Epithelial cell of esophagus (primary cell): ENCODE data around the gene KSR1.
"Not testable (repeated sequence)": the region's sequence is repeated elsewhere in the genome, so short reads cannot be mapped to it uniquely, and the experiment has no call there.

Source experiments
- DNase-seq: peaks from one replicate; pipeline ENCODE4 v3.0.0; 2010; ENCODE audit warnings: low read depth
- H3K4me3 ChIP-seq: 2 replicates; pipeline ENCODE4 v1.5.1; 2011; ENCODE audit warnings: mild to moderate bottlenecking, low read length, control low read depth
- TF ChIP-seq, protein P1 (sequence below): IDR thresholded peaks from 2 replicates; pipeline ENCODE4 v1.5.1; 2011; ENCODE audit warnings: low read depth, mild to moderate bottlenecking, low read length, control low read depth, inconsistent platforms; ENCODE audit not compliant: insufficient read depth; ENCODE audit errors: missing control alignments

Gene KSR1

GRCh38 chr17:27660436-27660835, 204.2 kb downstream of the KSR1 start:
- TF ChIP-seq, protein P1, sequence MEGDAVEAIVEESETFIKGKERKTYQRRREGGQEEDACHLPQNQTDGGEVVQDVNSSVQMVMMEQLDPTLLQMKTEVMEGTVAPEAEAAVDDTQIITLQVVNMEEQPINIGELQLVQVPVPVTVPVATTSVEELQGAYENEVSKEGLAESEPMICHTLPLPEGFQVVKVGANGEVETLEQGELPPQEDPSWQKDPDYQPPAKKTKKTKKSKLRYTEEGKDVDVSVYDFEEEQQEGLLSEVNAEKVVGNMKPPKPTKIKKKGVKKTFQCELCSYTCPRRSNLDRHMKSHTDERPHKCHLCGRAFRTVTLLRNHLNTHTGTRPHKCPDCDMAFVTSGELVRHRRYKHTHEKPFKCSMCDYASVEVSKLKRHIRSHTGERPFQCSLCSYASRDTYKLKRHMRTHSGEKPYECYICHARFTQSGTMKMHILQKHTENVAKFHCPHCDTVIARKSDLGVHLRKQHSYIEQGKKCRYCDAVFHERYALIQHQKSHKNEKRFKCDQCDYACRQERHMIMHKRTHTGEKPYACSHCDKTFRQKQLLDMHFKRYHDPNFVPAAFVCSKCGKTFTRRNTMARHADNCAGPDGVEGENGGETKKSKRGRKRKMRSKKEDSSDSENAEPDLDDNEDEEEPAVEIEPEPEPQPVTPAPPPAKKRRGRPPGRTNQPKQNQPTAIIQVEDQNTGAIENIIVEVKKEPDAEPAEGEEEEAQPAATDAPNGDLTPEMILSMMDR, result no peak
- no peak for DNase-seq
- no peak overlapping the region for H3K4me3 ChIP-seq

- no peak overlapping the region for H3K4me3 ChIP-seq
- no peak for DNase-seq
- TF ChIP-seq, protein P1, result no peak
Observed at GRCh38 chr17:27663936-27664605, 207.8 kb downstream of the KSR1 start.

- H3K4me3 ChIP-seq, result no peak overlapping the region
- TF ChIP-seq, protein P1, result no peak
- no peak for DNase-seq
Observed at GRCh38 chr17:27664606-27664965, 208.3 kb downstream of the KSR1 start.

DNA sequence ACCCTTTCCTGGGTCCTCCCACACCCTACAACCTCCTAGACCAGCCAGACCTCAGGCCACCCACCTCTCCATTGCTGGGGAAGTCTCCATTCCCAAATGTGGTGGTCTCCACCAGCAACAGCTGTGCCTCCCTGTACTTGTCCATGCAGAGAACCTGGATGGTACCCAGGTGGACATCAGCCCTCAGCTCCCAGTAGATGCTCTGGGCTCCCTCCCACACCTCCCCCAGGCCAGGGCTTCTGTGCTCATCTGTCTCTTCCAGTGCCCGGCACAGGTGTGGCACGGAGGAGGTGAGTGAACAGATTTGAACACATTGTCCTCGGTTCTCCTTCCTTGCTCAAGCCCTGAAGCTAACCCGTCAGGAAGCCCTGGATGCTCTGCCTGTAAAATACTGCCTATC, 209.3 kb downstream of the KSR1 start:
- TF ChIP-seq, protein P1, result no peak
- no peak for DNase-seq
- H3K4me3 ChIP-seq, result no peak overlapping the region

DNA sequence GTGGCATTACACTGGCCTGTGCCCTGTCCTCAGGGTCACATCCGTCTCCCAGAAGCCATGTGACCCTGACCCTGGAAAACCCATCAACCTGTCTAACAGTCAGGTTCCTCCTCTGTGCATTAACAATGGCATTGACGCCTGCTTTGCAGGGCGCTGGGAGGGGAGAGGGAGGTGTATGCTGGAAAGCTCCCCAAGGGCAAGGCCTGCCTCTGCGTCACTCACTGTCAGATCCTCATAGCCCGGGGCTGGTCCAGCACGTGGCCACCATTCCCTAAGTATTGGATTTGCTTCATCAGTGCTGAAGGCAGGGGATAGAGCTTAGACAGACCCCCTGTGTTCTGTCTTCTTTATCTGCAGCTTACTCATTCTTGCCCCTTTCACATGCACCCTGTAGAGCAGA, 210.0 kb downstream of the KSR1 start:
- H3K4me3 ChIP-seq, DNase-seq: not testable (repeated sequence)

DNA sequence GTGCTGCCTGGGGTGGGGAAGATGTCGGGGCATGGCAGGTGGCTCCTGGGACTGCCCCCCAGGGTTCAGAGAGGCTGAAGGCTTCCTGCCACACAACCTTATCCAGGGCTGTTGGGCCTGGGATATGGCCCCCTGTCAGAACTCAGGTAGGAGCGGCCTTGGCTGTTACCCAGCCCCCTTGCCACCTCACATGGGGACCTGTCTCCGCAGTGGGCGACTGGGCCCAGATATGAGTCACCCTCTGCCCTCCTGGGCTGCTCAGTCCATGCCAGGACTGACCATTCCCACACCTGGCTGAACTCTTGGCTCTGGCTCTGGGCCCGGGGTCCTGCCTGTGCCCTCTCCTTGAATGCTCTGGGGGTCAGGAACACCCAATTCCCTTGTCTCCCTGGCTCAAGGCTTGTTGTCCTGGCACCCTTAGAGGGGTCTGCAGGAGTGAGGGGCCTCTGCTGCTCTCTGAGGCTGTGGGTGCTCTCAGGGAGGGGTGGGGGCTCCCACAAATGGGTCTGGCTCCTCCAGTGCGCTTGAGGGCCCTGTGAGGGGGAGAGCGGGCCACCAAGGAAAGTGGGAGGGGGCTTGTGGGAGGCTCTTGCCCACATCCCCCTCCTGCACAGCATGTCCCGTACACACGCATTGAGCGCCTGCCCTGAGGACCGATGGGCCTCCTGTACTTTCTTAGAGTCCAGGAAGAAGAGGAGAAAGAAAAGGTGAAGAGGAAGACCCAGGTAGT, 210.7 kb downstream of the KSR1 start:
- TF ChIP-seq, protein P1, result no peak
- no peak for DNase-seq
- H3K4me3 ChIP-seq, result no peak overlapping the region

- TF ChIP-seq, protein P1, result no peak
- DNase-seq, result no peak
- no peak overlapping the region for H3K4me3 ChIP-seq
Observed at GRCh38 chr17:27667656-27668487, 211.6 kb downstream of the KSR1 start.
